WTC11 (cell line): ENCODE data around the gene SLC4A1AP. TPM values are rescaled to one million over a fixed set of nuclear protein-coding genes. Genes with fewer than 3 reads are reported as not detected.

ENCODE experiments used
- ATAC-seq: fragments of 200-7000 bp; cut with Tn5 transposase; 2 replicates; pipeline ENCODE4 v1.10.0; 2021; ENCODE audit warnings: mild to moderate bottlenecking, moderate library complexity
- CTCF ChIA-PET: fragments of 300-600 bp; sonication (Branson Sonifier 250); formaldehyde crosslinking; loops from one replicate; lab custom pipeline; 2021; ENCODE audit warnings: antibody characterized with exemption; lab: Charles Lee
- POLR2A ChIA-PET: fragments of 350-600 bp; sonication (Branson Sonifier 250); formaldehyde crosslinking; loops from one replicate; lab custom pipeline; 2021; ENCODE audit warnings: antibody characterized with exemption; lab: Charles Lee
- DNase-seq: peaks from one replicate; pipeline ENCODE4 v3.0.0; 2021; ENCODE audit warnings: low spot score
- H3K27ac Mint-ChIP-seq: 2 replicates; pipeline ENCODE4 v1.8.0; 2021; ENCODE audit warnings: mixed read lengths
- H3K27me3 Mint-ChIP-seq: 2 replicates; pipeline ENCODE4 v1.8.0; 2021; ENCODE audit warnings: low read depth, mild to moderate bottlenecking, moderate library complexity, mixed read lengths
- H3K36me3 Mint-ChIP-seq: 2 replicates; pipeline ENCODE4 v1.8.0; 2021; ENCODE audit warnings: mixed read lengths
- H3K4me1 Mint-ChIP-seq: 2 replicates; pipeline ENCODE4 v1.8.0; 2022; ENCODE audit warnings: mixed read lengths
- H3K4me3 Mint-ChIP-seq: 2 replicates; pipeline ENCODE4 v1.8.0; 2021; ENCODE audit warnings: mild to moderate bottlenecking, moderate library complexity, mixed read lengths
- H3K9me3 Mint-ChIP-seq: 2 replicates; pipeline ENCODE4 v1.8.0; 2021; ENCODE audit warnings: mixed read lengths
- ARID4B ChIP-seq: sonication (generic); formaldehyde crosslinking; IDR thresholded peaks from 2 replicates; pipeline ENCODE4 v1.8.0; 2023; ENCODE audit warnings: missing genetic modification reagents, mild to moderate bottlenecking, borderline replicate concordance
- E2F4 ChIP-seq: sonication (generic); formaldehyde crosslinking; IDR thresholded peaks from 2 replicates; pipeline ENCODE4 v1.8.1; 2022; ENCODE audit warnings: low read depth, mild to moderate bottlenecking, moderate library complexity, missing genetic modification reagents, borderline replicate concordance
- FOXK1 ChIP-seq: sonication (generic); formaldehyde crosslinking; IDR thresholded peaks from 2 replicates; pipeline ENCODE4 v1.8.0; 2022; ENCODE audit warnings: mild to moderate bottlenecking, moderate library complexity, missing genetic modification reagents
- NFYB ChIP-seq: sonication (generic); formaldehyde crosslinking; conservative IDR thresholded peaks from 2 replicates; pipeline ENCODE4 v1.8.0; 2022; ENCODE audit warnings: low read depth, missing genetic modification reagents
- RELA ChIP-seq: sonication (generic); formaldehyde crosslinking; IDR thresholded peaks from 2 replicates; pipeline ENCODE4 v1.8.1; 2022; ENCODE audit warnings: missing genetic modification reagents, mild to moderate bottlenecking, borderline replicate concordance
- SMAD3 ChIP-seq: sonication (generic); formaldehyde crosslinking; IDR thresholded peaks from 2 replicates; pipeline ENCODE4 v1.8.0; 2022; ENCODE audit warnings: missing genetic modification reagents, mild to moderate bottlenecking, borderline replicate concordance
- TEAD1 ChIP-seq: sonication (generic); formaldehyde crosslinking; IDR thresholded peaks from 2 replicates; pipeline ENCODE4 v1.8.0; 2022; ENCODE audit warnings: mild to moderate bottlenecking, missing genetic modification reagents
- TEAD4 ChIP-seq: sonication (generic); formaldehyde crosslinking; IDR thresholded peaks from 2 replicates; pipeline ENCODE4 v1.8.0; 2022; ENCODE audit warnings: mild to moderate bottlenecking, missing genetic modification reagents
- ZBTB21 ChIP-seq: sonication (generic); formaldehyde crosslinking; IDR thresholded peaks from 2 replicates; pipeline ENCODE4 v1.8.1; 2023; ENCODE audit warnings: mild to moderate bottlenecking, missing genetic modification reagents, borderline replicate concordance
- ZBTB43 ChIP-seq: sonication (generic); formaldehyde crosslinking; IDR thresholded peaks from 2 replicates; pipeline ENCODE4 v1.8.1; 2023; ENCODE audit warnings: mild to moderate bottlenecking, missing genetic modification reagents
- ZNF121 ChIP-seq: sonication (generic); formaldehyde crosslinking; IDR thresholded peaks from 2 replicates; pipeline ENCODE4 v1.8.0; 2023; ENCODE audit warnings: missing genetic modification reagents
- ZNF219 ChIP-seq: sonication (generic); formaldehyde crosslinking; IDR thresholded peaks from 2 replicates; pipeline ENCODE4 v1.8.0; 2023; ENCODE audit warnings: missing genetic modification reagents, mild to moderate bottlenecking, borderline replicate concordance
- ZNF232 ChIP-seq: sonication (generic); formaldehyde crosslinking; IDR thresholded peaks from 2 replicates; pipeline ENCODE4 v1.8.0; 2022; ENCODE audit warnings: mild to moderate bottlenecking, missing genetic modification reagents
- ZNF396 ChIP-seq: fragments of 250-450 bp; sonication (Bioruptor Pico); IDR thresholded peaks from 2 replicates; pipeline ENCODE4 v1.8.0; 2021; ENCODE audit warnings: mild to moderate bottlenecking, moderate library complexity, borderline replicate concordance
- ZNF512 ChIP-seq: sonication (generic); formaldehyde crosslinking; IDR thresholded peaks from 2 replicates; pipeline ENCODE4 v1.8.1; 2022; ENCODE audit warnings: missing genetic modification reagents, borderline replicate concordance
- total RNA-seq: library from RNA; stranded (reverse); gene quantifications from 3 replicates; pipeline ENCODE4 v1.2.3, GENCODE V29; 2021
- TF ChIP-seq, protein P1 (sequence below): fragments of 250-450 bp; sonication (Bioruptor Pico); conservative IDR thresholded peaks from 2 replicates; pipeline ENCODE4 v1.9.0; 2021; ENCODE audit warnings: mild to moderate bottlenecking
- TF ChIP-seq, protein P2 (sequence below): sonication (generic); formaldehyde crosslinking; IDR thresholded peaks from 2 replicates; pipeline ENCODE4 v1.8.0; 2022; ENCODE audit warnings: mild to moderate bottlenecking, missing genetic modification reagents
- TF ChIP-seq, protein P3 (sequence below): sonication (generic); formaldehyde crosslinking; IDR thresholded peaks from 2 replicates; pipeline ENCODE4 v1.8.0; 2022; ENCODE audit warnings: mild to moderate bottlenecking, missing genetic modification reagents

Gene SLC4A1AP
- total RNA-seq, 1 experiment from 2014 or later = 20.1 TPM

DNA sequence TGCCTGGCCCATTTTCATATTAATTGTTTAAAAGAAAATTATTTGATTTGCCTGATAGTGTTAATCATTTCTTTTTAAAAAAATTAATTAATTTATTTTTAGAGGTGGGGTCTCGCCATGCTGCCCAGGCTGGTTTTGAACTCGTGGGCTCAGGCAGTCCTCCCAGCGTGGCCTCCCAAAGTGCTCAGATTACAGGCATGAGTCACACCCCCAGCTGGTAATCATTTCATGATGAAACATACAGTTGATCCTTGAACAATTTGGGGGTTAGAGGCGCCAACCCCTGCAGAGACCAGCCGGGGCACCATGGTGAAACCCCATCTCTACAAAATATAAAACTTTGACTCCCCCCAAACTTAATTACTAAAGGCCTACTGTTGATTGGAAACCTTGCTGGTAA lies 26.9 kb upstream of the SLC4A1AP start:
- Mint-ChIP-seq H3K27ac (no peak overlapping the region), H3K4me3 (no peak overlapping the region), H3K36me3 (peaks cover 57% of the 10 kb centered on the region), H3K9me3 (no peaks in the 10 kb centered on the region), H3K27me3 (no peaks in the 10 kb centered on the region), H3K4me1 (no peaks in the 10 kb centered on the region)
- POLR2A ChIA-PET = no interaction called here
- DNase-seq (no peak), ATAC-seq (no peak)
- CTCF ChIA-PET = no interaction called here
- no peak for TF ChIP-seq SMAD3 (CRISPR knock-in tag)
- no peak for TF ChIP-seq ZNF396 (CRISPR knock-in tag)
- no peak for TF ChIP-seq TEAD4
- TF ChIP-seq TEAD1 (CRISPR knock-in tag) = no peak
- no peak for TF ChIP-seq FOXK1 (CRISPR knock-in tag)
- no peak for TF ChIP-seq E2F4
- TF ChIP-seq NFYB = no peak
- TF ChIP-seq, protein P1, sequence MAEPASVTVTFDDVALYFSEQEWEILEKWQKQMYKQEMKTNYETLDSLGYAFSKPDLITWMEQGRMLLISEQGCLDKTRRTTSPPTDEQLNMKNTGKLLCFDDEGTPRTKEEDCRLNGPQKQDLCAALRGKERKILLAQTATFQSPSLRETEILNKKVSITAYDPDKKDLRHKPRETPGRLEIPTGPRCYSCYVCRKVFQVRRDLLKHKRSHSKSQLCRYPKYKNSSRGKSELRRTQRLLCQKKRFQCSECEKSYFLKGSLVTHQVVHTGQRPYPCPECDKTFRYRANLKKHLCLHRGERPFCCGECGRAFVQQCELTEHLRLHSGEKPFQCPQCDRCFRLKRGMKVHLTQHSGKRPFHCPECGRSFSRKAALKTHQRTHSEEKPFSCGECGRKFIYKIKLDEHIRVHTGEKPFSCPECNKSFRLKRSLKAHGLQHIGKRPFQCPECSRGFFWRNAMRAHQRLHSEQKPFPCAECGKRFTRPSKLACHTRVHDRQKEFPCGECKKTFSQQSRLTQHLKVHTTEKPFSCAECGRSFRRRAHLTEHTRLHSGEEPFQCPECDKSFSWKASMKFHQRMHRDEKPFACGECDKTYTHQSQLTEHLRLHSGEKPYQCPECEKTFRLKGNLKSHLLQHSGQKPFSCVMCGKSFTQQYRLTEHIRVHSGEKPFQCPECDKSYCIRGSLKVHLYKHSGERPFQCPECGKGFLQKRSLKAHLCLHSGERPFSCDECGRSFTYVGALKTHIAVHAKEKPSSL (CRISPR knock-in tag) = no peak
- TF ChIP-seq, protein P2, sequence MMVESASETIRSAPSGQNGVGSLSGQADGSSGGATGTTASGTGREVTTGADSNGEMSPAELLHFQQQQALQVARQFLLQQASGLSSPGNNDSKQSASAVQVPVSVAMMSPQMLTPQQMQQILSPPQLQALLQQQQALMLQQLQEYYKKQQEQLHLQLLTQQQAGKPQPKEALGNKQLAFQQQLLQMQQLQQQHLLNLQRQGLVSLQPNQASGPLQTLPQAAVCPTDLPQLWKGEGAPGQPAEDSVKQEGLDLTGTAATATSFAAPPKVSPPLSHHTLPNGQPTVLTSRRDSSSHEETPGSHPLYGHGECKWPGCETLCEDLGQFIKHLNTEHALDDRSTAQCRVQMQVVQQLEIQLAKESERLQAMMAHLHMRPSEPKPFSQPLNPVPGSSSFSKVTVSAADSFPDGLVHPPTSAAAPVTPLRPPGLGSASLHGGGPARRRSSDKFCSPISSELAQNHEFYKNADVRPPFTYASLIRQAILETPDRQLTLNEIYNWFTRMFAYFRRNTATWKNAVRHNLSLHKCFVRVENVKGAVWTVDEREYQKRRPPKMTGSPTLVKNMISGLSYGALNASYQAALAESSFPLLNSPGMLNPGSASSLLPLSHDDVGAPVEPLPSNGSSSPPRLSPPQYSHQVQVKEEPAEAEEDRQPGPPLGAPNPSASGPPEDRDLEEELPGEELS (CRISPR knock-in tag) = no peak
- no peak for TF ChIP-seq ZNF219 (CRISPR knock-in tag)
- no peak for TF ChIP-seq ARID4B
- TF ChIP-seq ZNF512 = no peak
- no peak for TF ChIP-seq ZBTB43
- no peak for TF ChIP-seq ZNF121 (CRISPR knock-in tag)
- TF ChIP-seq RELA (CRISPR knock-in tag) = no peak
- no peak for TF ChIP-seq ZBTB21 (CRISPR knock-in tag)
- TF ChIP-seq ZNF232 (CRISPR knock-in tag) = no peak
- TF ChIP-seq, protein P3, sequence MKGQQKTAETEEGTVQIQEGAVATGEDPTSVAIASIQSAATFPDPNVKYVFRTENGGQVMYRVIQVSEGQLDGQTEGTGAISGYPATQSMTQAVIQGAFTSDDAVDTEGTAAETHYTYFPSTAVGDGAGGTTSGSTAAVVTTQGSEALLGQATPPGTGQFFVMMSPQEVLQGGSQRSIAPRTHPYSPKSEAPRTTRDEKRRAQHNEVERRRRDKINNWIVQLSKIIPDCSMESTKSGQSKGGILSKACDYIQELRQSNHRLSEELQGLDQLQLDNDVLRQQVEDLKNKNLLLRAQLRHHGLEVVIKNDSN (CRISPR knock-in tag) = no peak
